HEK293 (cell line): Measurements from ENCODE around the gene BTG2.
"Not testable (repeated sequence)": the region's sequence is repeated elsewhere in the genome, so short reads cannot be mapped to it uniquely, and the experiment has no call there.

Experiments used
- GLIS1 ChIP-seq: fragments of 450-650 bp; formaldehyde crosslinking; IDR thresholded peaks from 2 replicates; pipeline ENCODE4 v1.5.1; 2016; ENCODE audit warnings: missing biosample characterization, missing genetic modification characterization
- PBX3 ChIP-seq: sonication (generic); formaldehyde crosslinking; IDR thresholded peaks from 2 replicates; pipeline ENCODE4 v1.8.1; 2022; ENCODE audit warnings: mild to moderate bottlenecking, moderate library complexity, missing genetic modification reagents
- PRDM1 ChIP-seq: fragments of 450-650 bp; formaldehyde crosslinking; IDR thresholded peaks from 2 replicates; pipeline ENCODE4; 2016; ENCODE audit warnings: missing biosample characterization, missing genetic modification characterization
- SETDB1 ChIP-seq: IDR thresholded peaks from one replicate; pipeline ENCODE4 v1.6.1; 2017; ENCODE audit warnings: mild to moderate bottlenecking, low read length, moderate library complexity, mixed read lengths; ENCODE audit not compliant: insufficient read length
- TCF7L2 ChIP-seq: IDR thresholded peaks from 2 replicates; pipeline ENCODE4 v1.6.1; 2011; ENCODE audit warnings: low read depth, mild to moderate bottlenecking, inconsistent platforms, low read length, moderate library complexity, borderline replicate concordance
- YY1 ChIP-seq: fragments of 450-650 bp; formaldehyde crosslinking; IDR thresholded peaks from 2 replicates; pipeline ENCODE4 v1.5.1; 2018; ENCODE audit warnings: missing biosample characterization, missing genetic modification characterization
- ZNF140 ChIP-seq: fragments of 450-650 bp; formaldehyde crosslinking; IDR thresholded peaks from 2 replicates; pipeline ENCODE4 v1.5.1; 2016; ENCODE audit warnings: missing biosample characterization, missing genetic modification characterization
- ZNF146 ChIP-seq: fragments of 450-650 bp; formaldehyde crosslinking; IDR thresholded peaks from 2 replicates; pipeline ENCODE4 v1.5.1; 2016; ENCODE audit warnings: missing biosample characterization, missing genetic modification characterization
- ZNF169 ChIP-seq: fragments of 450-650 bp; formaldehyde crosslinking; IDR thresholded peaks from 2 replicates; pipeline ENCODE4 v1.5.1; 2016; ENCODE audit warnings: missing biosample characterization, missing genetic modification characterization
- ZNF2 ChIP-seq: fragments of 450-650 bp; formaldehyde crosslinking; IDR thresholded peaks from 2 replicates; pipeline ENCODE4 v1.5.1; 2016; ENCODE audit warnings: missing biosample characterization, missing genetic modification characterization
- ZNF324 ChIP-seq: fragments of 450-650 bp; formaldehyde crosslinking; IDR thresholded peaks from 2 replicates; pipeline ENCODE4 v1.5.1; 2016; ENCODE audit warnings: missing biosample characterization, missing genetic modification characterization
- ZNF558 ChIP-seq: fragments of 450-650 bp; formaldehyde crosslinking; IDR thresholded peaks from 2 replicates; pipeline ENCODE4 v1.5.1; 2016; ENCODE audit warnings: missing biosample characterization, missing genetic modification characterization
- ZNF747 ChIP-seq: fragments of 450-650 bp; formaldehyde crosslinking; IDR thresholded peaks from 2 replicates; pipeline ENCODE4 v1.5.1; 2016; ENCODE audit warnings: missing biosample characterization, missing genetic modification characterization
- TF ChIP-seq, protein P1 (sequence below): fragments of 450-650 bp; formaldehyde crosslinking; IDR thresholded peaks from 2 replicates; pipeline ENCODE4 v1.5.1; 2016; ENCODE audit warnings: missing biosample characterization, missing genetic modification characterization

GRCh38 chr1:203256636-203257035 is 48.7 kb upstream of the BTG2 start:
- TF ChIP-seq, protein P1, sequence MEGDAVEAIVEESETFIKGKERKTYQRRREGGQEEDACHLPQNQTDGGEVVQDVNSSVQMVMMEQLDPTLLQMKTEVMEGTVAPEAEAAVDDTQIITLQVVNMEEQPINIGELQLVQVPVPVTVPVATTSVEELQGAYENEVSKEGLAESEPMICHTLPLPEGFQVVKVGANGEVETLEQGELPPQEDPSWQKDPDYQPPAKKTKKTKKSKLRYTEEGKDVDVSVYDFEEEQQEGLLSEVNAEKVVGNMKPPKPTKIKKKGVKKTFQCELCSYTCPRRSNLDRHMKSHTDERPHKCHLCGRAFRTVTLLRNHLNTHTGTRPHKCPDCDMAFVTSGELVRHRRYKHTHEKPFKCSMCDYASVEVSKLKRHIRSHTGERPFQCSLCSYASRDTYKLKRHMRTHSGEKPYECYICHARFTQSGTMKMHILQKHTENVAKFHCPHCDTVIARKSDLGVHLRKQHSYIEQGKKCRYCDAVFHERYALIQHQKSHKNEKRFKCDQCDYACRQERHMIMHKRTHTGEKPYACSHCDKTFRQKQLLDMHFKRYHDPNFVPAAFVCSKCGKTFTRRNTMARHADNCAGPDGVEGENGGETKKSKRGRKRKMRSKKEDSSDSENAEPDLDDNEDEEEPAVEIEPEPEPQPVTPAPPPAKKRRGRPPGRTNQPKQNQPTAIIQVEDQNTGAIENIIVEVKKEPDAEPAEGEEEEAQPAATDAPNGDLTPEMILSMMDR (tag by site-specific recombination), result not testable (repeated sequence)
- TF ChIP-seq ZNF140 (tag by site-specific recombination); YY1 (tag by site-specific recombination); TCF7L2; ZNF747 (tag by site-specific recombination); GLIS1; ZNF2 (tag by site-specific recombination); ZNF169; PRDM1 (tag by site-specific recombination); ZNF146 (tag by site-specific recombination); PBX3 (CRISPR knock-in tag); ZNF558; ZNF324 (tag by site-specific recombination): not testable (repeated sequence)
- TF ChIP-seq SETDB1, result peak; percentile 19
